Esophagus squamous epithelium (tissue), 4 donors: Measurements from ENCODE around the gene ALDH8A1.

Experiments used
- POLR2A ChIP-seq, 4 donors: fragments of 450-650 bp; IDR thresholded peaks; one replicate each; pipeline ENCODE4 v1.6.1; 2017; ENCODE audit warnings: antibody characterized with exemption in 4 of 4, mild to moderate bottlenecking in 4 of 4, moderate library complexity in 3 of 4
- TF ChIP-seq, protein P1 (sequence below), 6 experiments: fragments of 450-650 bp in 4 of 6; fragments of 200-600 bp in 2 of 6; sonication (generic) in 2 of 6; IDR thresholded peaks; one replicate each; pipeline ENCODE4 v1.5.1; 2016 to 2019; ENCODE audit warnings: antibody characterized with exemption in 6 of 6, mild to moderate bottlenecking in 4 of 6, moderate library complexity in 4 of 6

DNA sequence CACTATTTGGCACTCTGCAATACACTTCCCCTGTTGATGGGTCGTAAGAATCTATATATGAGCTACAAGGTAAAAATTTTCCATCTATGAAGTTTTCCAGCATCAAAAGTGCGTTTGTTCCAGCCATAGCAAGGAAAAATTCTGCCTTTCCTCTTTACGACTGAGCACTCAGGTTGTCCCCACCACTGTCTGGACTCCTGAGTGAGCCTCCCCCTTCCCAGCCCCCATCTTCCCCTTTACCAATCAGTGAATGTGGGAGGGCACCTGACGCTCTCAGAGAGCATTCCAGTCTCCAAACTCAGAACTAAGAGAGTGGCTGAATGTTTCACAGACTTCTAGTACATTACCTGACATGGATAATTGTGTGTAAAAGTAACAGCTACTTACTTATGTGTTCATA is at the start of gene ALDH8A1:
- TF ChIP-seq, protein P1, sequence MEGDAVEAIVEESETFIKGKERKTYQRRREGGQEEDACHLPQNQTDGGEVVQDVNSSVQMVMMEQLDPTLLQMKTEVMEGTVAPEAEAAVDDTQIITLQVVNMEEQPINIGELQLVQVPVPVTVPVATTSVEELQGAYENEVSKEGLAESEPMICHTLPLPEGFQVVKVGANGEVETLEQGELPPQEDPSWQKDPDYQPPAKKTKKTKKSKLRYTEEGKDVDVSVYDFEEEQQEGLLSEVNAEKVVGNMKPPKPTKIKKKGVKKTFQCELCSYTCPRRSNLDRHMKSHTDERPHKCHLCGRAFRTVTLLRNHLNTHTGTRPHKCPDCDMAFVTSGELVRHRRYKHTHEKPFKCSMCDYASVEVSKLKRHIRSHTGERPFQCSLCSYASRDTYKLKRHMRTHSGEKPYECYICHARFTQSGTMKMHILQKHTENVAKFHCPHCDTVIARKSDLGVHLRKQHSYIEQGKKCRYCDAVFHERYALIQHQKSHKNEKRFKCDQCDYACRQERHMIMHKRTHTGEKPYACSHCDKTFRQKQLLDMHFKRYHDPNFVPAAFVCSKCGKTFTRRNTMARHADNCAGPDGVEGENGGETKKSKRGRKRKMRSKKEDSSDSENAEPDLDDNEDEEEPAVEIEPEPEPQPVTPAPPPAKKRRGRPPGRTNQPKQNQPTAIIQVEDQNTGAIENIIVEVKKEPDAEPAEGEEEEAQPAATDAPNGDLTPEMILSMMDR (IDR thresholded peaks at IDR 0.05) = no peak
- TF ChIP-seq POLR2A (IDR thresholded peaks at IDR 0.05) = no peak
